Measurements from ENCODE around the gene WDR48.

Gene WDR48

DNA sequence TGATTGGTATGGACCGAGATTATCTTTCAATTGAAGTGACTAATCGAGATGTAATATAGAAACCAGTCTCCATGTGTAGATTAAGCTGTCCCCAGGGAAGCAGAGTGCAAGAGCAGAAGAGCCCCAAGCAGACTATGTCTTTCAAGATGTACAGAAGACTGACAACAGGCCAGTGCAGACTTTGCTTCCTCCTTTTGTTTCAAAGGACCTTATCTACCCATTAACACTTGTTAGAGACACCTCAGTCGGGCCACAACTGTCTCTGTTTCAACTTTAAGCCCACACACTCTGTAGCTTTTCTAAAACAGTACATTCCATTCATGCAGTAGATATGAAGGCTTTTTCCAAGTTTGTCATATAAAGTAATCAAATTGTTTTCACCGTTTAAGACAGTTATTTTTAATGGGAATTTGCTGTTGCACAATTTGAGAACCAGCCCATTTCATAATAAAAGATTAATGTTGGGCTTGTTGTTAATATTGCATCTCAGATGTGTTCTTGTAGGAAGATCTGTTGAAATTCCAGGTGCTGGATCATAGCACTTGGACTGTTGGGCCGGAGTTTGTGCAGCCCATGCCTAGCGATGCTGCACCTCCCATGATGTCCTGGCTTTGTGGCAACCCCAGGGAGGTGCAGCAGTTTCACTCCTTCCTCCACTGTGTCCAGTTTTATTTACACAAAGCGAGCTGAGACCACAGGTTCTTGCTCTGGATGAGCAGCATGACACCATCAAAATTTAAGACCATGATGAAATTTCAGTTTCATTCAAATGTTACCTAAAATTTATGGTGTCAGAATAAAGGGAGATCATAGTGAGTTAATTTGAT lies 43.2 kb downstream of the WDR48 start:
- TF ChIP-seq CTCF (conservative IDR thresholded peaks at IDR 0.05; ENCODE audit: low read depth, low read length) = no peak
- no peak overlapping the region for H3K4me3 ChIP-seq (ENCODE audit: low read length)
- DNase-seq (ENCODE audit: low read depth) = no peak

GRCh38 chr3:39095778-39096177 lies 44.0 kb downstream of the WDR48 start:
- no peak for DNase-seq (ENCODE audit: low read depth)
- no peak for TF ChIP-seq CTCF (conservative IDR thresholded peaks at IDR 0.05; ENCODE audit: low read depth, low read length)
- H3K4me3 ChIP-seq (ENCODE audit: low read length) = no peak overlapping the region

DNA sequence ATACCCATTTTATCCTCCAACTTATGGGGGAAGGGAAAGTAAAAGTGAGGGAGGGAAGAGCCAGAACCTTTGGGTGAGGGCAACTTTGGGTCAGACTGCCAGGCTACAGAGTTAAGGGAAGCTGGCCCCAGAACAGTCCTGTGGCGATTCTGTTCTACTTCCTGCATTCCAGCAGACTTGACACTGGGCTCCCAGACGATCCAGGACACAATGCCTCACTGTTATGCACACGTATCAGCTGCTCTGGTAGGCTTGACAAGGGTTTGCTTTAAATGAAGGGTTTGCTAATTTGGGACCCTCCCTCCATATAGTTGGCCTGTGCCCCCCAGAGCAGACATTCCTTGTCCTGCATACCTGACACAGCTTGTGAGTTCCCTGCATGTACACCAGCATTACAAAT lies 45.0 kb downstream of the WDR48 start:
- no peak for TF ChIP-seq CTCF (conservative IDR thresholded peaks at IDR 0.05; ENCODE audit: low read depth, low read length)
- no peak overlapping the region for H3K4me3 ChIP-seq (ENCODE audit: low read length)
- DNase-seq (ENCODE audit: low read depth) = no peak

DNA sequence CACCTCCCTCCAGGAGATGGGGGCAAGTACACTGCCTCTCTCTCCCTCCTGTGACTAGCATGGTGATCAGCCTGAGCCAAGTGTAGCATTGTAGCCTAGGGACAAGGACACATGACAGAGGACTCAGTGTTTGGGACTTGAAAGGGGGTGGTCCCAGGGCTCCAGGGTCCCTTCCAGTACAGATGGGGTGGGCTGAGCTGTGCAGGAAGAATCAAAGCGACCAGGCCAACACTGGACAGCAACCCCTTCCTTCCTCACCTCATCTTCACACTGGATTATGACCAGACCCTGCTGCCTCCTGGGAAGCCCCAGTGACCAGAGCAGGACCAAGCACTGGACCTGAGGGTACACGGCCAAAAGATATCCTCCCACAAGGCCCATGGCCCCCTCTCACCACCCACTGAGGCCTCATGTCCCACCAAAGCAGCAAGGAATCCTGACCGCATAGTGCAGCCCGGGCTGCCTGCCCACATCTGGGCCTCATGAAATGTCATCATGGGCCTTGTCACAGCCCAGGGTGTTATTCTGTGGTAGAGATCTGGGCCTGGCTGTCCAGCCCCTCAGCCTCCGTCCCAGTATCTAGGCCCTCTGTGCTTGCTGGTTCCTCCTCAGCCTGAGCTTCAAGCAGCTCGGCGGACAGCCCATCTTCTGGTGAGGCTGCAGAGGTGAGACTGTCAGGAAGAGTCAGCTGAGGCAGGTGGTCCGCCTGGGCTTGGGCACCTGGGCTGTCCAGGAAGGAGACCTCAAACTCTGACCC lies 46.1 kb downstream of the WDR48 start:
- no peak overlapping the region for H3K4me3 ChIP-seq (ENCODE audit: low read length)
- no peak for DNase-seq (ENCODE audit: low read depth)
- TF ChIP-seq CTCF (conservative IDR thresholded peaks at IDR 0.05; ENCODE audit: low read depth, low read length) = no peak

DNA sequence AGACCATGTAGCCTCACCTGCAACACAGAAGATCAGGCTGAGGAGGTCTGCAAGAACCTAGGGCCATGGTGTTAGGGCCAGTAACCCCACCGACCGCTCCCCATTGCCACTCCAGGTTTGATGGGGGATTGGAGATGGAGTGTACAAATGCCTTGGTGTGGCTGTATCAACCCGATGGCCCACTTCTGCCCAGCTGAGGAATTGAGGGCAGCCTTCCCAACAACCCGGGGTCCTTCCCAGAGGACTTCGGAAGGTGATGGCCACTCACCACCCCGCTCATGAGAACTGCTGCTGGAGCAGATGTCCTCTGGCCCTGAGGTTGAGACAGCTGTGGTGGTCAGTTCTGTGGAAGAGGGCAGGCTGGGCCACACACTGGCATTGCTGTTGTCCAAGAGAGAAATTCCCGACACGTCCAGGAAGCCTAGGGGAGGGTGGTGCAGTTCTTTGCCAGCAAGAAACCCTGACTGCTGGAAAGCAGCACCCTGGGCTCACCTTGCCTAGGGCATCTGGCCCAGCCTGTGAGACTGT lies 46.7 kb downstream of the WDR48 start:
- TF ChIP-seq CTCF (conservative IDR thresholded peaks at IDR 0.05; ENCODE audit: low read depth, low read length) = no peak
- H3K4me3 ChIP-seq (ENCODE audit: low read length) = no peak overlapping the region
- DNase-seq (ENCODE audit: low read depth) = no peak

- DNase-seq (ENCODE audit: low read depth) = no peak
- no peak overlapping the region for H3K4me3 ChIP-seq (ENCODE audit: low read length)
- no peak for TF ChIP-seq CTCF (conservative IDR thresholded peaks at IDR 0.05; ENCODE audit: low read depth, low read length)
Observed at GRCh38 chr3:39099242-39099641, 47.4 kb downstream of the WDR48 start.
